ENCODE measurements around the gene SPPL3.

DNA sequence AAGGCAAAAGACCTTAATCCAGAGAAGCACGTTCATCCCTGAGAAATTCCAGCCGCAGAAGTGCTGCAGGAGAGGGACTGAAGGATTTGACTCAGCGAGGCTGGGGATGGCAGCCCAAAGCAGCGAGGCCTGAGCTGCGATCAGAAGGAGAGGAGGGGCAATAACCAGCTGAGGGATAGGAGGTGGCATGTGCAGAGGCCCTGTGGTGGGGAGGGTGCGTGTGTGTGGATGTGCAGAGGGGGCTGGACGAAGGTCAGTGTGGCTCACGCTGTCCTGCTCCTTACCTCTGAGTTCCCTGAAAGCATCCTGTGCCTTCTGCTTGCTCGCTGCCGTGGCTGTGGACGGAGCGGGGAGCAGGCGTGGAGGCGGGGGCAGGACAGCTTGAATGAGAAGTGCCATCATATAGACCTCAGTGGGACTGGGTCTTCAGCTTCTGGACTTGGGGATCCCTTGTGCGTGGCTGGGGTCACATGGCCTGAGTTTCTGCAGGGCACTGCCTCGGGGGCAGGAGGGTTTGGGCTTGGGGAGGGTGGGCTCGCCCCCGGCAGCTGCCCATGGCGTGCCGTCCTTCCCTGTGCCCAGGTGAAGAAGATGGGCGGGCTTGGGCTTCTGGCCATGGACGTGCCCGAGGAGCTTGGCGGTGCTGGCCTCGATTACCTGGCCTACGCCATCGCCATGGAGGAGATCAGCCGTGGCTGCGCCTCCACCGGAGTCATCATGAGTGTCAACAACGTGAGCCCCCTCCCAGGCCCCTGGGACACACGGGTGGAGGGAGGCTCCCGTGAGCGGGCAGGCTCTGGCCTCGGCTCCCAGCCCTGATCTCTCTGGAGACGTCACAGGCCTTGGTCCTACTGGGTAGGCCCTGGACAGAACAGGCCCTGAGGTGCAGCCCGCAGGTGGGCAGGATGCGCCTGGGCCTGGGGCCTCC lies 167.5 kb downstream of the SPPL3 start:
- TF ChIP-seq POLR2A (IDR thresholded peaks at IDR 0.05; ENCODE audit: borderline replicate concordance, extremely low read depth, insufficient read depth, insufficient read length) (no peak), SIN3A (IDR thresholded peaks at IDR 0.05; ENCODE audit: low read depth) (no peak), RAD21 (IDR thresholded peaks at IDR 0.05; ENCODE audit: low read depth) (no peak), EZH2 (IDR thresholded peaks at IDR 0.05) (no peak), POLR2AphosphoS5 (IDR thresholded peaks at IDR 0.05; ENCODE audit: low read depth, low read length) (no peak), CEBPB (IDR thresholded peaks at IDR 0.05; ENCODE audit: low read depth) (no peak), ZNF274 (IDR thresholded peaks at IDR 0.05; ENCODE audit: low read depth, low read length) (no peak), EZH2phosphoT487 (IDR thresholded peaks at IDR 0.05; ENCODE audit: borderline replicate concordance) (no peak), YY1 (IDR thresholded peaks at IDR 0.05; ENCODE audit: extremely low read depth, insufficient replicate concordance, low read depth, low read length) (no peak)
- TF ChIP-seq, protein P1, sequence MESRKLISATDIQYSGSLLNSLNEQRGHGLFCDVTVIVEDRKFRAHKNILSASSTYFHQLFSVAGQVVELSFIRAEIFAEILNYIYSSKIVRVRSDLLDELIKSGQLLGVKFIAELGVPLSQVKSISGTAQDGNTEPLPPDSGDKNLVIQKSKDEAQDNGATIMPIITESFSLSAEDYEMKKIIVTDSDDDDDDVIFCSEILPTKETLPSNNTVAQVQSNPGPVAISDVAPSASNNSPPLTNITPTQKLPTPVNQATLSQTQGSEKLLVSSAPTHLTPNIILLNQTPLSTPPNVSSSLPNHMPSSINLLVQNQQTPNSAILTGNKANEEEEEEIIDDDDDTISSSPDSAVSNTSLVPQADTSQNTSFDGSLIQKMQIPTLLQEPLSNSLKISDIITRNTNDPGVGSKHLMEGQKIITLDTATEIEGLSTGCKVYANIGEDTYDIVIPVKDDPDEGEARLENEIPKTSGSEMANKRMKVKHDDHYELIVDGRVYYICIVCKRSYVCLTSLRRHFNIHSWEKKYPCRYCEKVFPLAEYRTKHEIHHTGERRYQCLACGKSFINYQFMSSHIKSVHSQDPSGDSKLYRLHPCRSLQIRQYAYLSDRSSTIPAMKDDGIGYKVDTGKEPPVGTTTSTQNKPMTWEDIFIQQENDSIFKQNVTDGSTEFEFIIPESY (IDR thresholded peaks at IDR 0.05; ENCODE audit: extremely low read depth, insufficient replicate concordance, low read length): no peak
- TF ChIP-seq, protein P2, sequence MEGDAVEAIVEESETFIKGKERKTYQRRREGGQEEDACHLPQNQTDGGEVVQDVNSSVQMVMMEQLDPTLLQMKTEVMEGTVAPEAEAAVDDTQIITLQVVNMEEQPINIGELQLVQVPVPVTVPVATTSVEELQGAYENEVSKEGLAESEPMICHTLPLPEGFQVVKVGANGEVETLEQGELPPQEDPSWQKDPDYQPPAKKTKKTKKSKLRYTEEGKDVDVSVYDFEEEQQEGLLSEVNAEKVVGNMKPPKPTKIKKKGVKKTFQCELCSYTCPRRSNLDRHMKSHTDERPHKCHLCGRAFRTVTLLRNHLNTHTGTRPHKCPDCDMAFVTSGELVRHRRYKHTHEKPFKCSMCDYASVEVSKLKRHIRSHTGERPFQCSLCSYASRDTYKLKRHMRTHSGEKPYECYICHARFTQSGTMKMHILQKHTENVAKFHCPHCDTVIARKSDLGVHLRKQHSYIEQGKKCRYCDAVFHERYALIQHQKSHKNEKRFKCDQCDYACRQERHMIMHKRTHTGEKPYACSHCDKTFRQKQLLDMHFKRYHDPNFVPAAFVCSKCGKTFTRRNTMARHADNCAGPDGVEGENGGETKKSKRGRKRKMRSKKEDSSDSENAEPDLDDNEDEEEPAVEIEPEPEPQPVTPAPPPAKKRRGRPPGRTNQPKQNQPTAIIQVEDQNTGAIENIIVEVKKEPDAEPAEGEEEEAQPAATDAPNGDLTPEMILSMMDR (IDR thresholded peaks at IDR 0.05 in 2 of 3, conservative IDR thresholded peaks at IDR 0.05 in 1 of 3; ENCODE audit: borderline replicate concordance in 1 of 3, insufficient read depth in 1 of 3, low read depth in 2 of 3, low read length in 2 of 3): no peak
- TF ChIP-seq, protein P3, sequence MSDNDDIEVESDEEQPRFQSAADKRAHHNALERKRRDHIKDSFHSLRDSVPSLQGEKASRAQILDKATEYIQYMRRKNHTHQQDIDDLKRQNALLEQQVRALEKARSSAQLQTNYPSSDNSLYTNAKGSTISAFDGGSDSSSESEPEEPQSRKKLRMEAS (IDR thresholded peaks at IDR 0.05): no peak

Measured in HCT116 (cell line).